Measurements from ENCODE around the gene WDR76.

WDR76 gene

DNA sequence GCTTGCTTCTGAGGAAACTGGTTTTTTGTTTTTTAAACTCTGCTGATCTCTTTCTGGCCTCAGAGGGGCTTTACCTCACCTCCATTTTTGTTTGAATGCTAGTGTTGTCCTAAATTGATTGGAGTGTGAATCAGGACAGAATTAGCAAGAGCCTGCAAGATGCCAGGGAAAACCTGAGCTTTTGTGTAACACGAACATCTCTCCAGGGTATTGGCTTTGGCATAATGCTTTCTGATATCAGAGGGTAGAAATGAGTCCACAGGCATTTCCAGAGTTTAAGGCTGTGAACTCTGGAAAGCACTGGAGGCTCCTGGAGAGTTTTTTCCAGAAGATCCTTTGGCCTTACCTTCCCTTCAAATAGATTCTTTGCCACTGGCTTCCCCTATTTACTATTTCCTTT lies 87.1 kb downstream of the WDR76 start:
- no peak for DNase-seq (ENCODE audit: low read depth)

DNA sequence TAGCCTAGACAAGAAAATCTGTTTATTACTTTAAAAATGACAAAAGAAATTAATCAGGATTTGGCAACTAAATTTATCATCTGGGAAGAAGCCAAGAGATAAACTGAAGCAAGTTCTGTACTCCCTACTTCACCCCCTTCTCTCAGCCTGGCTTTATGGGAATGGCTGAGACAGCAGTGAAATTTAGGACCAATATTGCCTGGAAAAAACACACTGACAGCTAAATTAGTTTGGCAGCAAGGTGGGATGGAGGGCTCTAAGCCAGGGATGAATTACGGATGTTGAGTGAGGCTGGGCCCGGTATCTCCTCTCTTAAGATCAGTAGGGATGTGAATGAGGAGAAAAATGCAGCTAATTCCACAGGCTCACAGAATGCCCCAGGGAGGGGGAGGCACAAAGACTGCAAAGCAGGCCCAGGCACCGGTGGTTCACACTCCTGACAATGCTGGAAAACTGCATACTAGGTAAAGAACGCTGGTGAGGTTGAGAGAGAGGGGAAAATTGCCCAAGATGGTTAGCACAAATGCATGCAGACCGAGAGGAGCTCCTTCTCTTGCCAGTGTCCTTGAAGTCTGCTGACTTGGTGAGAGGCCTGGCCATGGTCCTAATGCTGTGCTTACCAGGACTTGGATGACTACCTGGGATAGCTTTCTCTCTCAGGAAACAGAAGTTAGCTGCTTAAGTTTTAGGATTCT lies 89.0 kb downstream of the WDR76 start:
- no peak for DNase-seq (ENCODE audit: low read depth)

DNA sequence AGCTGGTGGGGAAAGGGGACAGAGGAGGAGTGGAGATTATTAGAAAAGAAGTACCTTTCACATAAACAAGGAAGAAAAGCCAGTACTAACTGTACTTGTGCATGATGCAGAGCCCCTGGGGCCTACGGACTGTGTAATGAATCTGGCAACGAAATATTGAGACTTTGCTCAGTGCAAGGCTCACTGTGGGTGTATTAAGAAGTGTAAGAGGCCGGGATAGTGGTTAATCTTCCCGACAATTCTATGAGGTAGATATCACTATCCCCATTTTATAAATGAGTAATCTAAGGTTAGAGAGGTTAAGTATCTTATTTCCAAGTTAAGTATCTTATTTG lies 89.5 kb downstream of the WDR76 start:
- DNase-seq (ENCODE audit: low read depth): no peak

All from stimulated activated CD8-positive, alpha-beta memory T cell treated with anti-CD3 and anti-CD28 coated beads, Interleukin-7, amount 100 ng/mL, for 24 hours (primary cell).